HCT116 (cell line): ENCODE measurements around the gene SRGAP3. TPM values are rescaled to one million over a fixed set of nuclear protein-coding genes. Genes with fewer than 3 reads are reported as not detected.

Experiments used
- ATAC-seq: fragments of 200-7000 bp; cut with Tn5 transposase; 2 replicates; pipeline ENCODE4 v1.9.1; 2020; ENCODE audit warnings: mild to moderate bottlenecking, moderate library complexity
- BruUV-seq: library from RNA; stranded (reverse); fragments of 400-500 nt; replicated peaks from 2 replicates; lab custom pipeline; 2021; lab: Mats Ljungman, UMichigan
- CTCF ChIA-PET: fragments of 300-600 bp; sonication (Branson Sonifier 250); formaldehyde crosslinking; loops from one replicate; lab custom pipeline; 2021; ENCODE audit warnings: antibody characterized with exemption; lab: Charles Lee
- POLR2A ChIA-PET: fragments of 300-600, 350-600 bp; sonication (Branson Sonifier 250); formaldehyde crosslinking; loops from one replicate; lab custom pipeline; 2021; ENCODE audit warnings: antibody characterized with exemption; lab: Charles Lee
- RAD21 ChIA-PET, 2 experiments: fragments of 300-600 bp; sonication (Branson Sonifier 250); formaldehyde crosslinking; loops; one replicate each; lab custom pipeline; 2023; ENCODE audit warnings: low total read pairs in 2 of 2; ENCODE audit not compliant: uncharacterized antibody in 2 of 2, unreplicated experiment in 2 of 2, low non-redundant PET in 1 of 2; lab: Charles Lee
- DNase-seq: peaks from one replicate; pipeline ENCODE4 v3.0.0-alpha.2; 2010; ENCODE audit warnings: low read depth, low spot score
- H2AFZ ChIP-seq: fragments of 200-600 bp; shearing (Covaris generic), sonication (generic); 2 replicates; pipeline ENCODE4 v1.6.1; 2017; ENCODE audit warnings: low read depth, mixed run types, mixed read lengths, antibody characterized with exemption, low read length; ENCODE audit not compliant: poor library complexity, severe bottlenecking
- H3K27ac ChIP-seq: 2 replicates; pipeline ENCODE4 v1.5.1; 2012; ENCODE audit warnings: low read depth, low read length
- H3K27me3 ChIP-seq: fragments of 200-600 bp; sonication (generic); 2 replicates; pipeline ENCODE4 v1.6.1; 2016; ENCODE audit warnings: mixed run types, low read length, mixed read lengths; ENCODE audit not compliant: insufficient read depth
- H3K36me3 ChIP-seq, 2 experiments: fragments of 200-500 bp in 1 of 2; fragments of 200-600 bp in 1 of 2; sonication (Bioruptor generic) in 1 of 2; sonication (generic) in 1 of 2; 2 replicates each; pipeline versions ENCODE4 v1.5.1 to v1.6.1; 2014 to 2016; ENCODE audit warnings: low read length in 2 of 2, inconsistent platforms in 1 of 2, mixed read lengths in 1 of 2, mixed run types in 1 of 2; ENCODE audit not compliant: insufficient read depth in 2 of 2, control insufficient read depth in 1 of 2
- H3K4me1 ChIP-seq, 2 experiments: fragments of 200-600 bp in 1 of 2; sonication (generic) in 1 of 2; 2 replicates each; pipeline versions ENCODE4 v1.5.1 to v1.6.1; 2012 to 2017; ENCODE audit warnings: low read length in 2 of 2, inconsistent platforms in 1 of 2, mild to moderate bottlenecking in 1 of 2, mixed read lengths in 1 of 2, mixed run types in 1 of 2, moderate library complexity in 1 of 2; ENCODE audit not compliant: insufficient read depth in 2 of 2, control insufficient read depth in 1 of 2
- H3K4me2 ChIP-seq: fragments of 200-600 bp; sonication (generic); 2 replicates; pipeline ENCODE4 v1.6.1; 2017; ENCODE audit warnings: mixed run types, low read length, mixed read lengths
- H3K4me3 ChIP-seq, 2 experiments: fragments of 200-600 bp in 1 of 2; sonication (generic) in 1 of 2; replicated peaks in 1 of 2; 2 replicates each; pipeline ENCODE4 v1.5.1; 2011 to 2016; ENCODE audit warnings: low read length in 2 of 2, control low read depth in 1 of 2, low read depth in 1 of 2, mild to moderate bottlenecking in 1 of 2, mixed read lengths in 1 of 2, mixed run types in 1 of 2
- H3K79me2 ChIP-seq: fragments of 200-600 bp; sonication (generic); 2 replicates; pipeline ENCODE4 v1.6.1; 2017; ENCODE audit warnings: mild to moderate bottlenecking, mixed run types, low read length, moderate library complexity, mixed read lengths; ENCODE audit not compliant: insufficient read depth
- H3K9ac ChIP-seq: fragments of 200-600 bp; sonication (generic); 2 replicates; pipeline ENCODE4 v1.6.1; 2016; ENCODE audit warnings: low read length, mixed read lengths
- H3K9me2 ChIP-seq: fragments of 200-600 bp; sonication (generic), shearing (Covaris generic); 2 replicates; pipeline ENCODE4 v1.6.1; 2017; ENCODE audit warnings: mixed run types, mild to moderate bottlenecking, moderate library complexity; ENCODE audit not compliant: insufficient read depth
- H3K9me3 ChIP-seq, 2 experiments: fragments of 200-500 bp in 1 of 2; fragments of 200-600 bp in 1 of 2; sonication (Bioruptor generic) in 1 of 2; sonication (generic) in 1 of 2; 2 replicates each; pipeline ENCODE4 v1.6.1; 2014 to 2017; ENCODE audit warnings: low read length in 2 of 2, mixed read lengths in 2 of 2, inconsistent platforms in 1 of 2, low read depth in 1 of 2, mild to moderate bottlenecking in 1 of 2, mixed run types in 1 of 2, moderate library complexity in 1 of 2; ENCODE audit not compliant: control insufficient read depth in 1 of 2, insufficient read depth in 1 of 2
- H4K20me1 ChIP-seq: fragments of 200-600 bp; sonication (generic), shearing (Covaris generic); 2 replicates; pipeline ENCODE4 v1.6.1; 2017; ENCODE audit warnings: mixed run types, mild to moderate bottlenecking, moderate library complexity; ENCODE audit not compliant: insufficient read depth
- CEBPB ChIP-seq: IDR thresholded peaks from 2 replicates; pipeline ENCODE4 v1.6.1; 2012; ENCODE audit warnings: low read depth
- EZH2 ChIP-seq: fragments of 200-600 bp; sonication (generic); IDR thresholded peaks from 2 replicates; pipeline ENCODE4 v1.6.1; 2017; ENCODE audit warnings: antibody characterized with exemption, mixed run types
- JUND ChIP-seq: IDR thresholded peaks from 2 replicates; pipeline ENCODE4 v1.6.1; 2012
- POLR2AphosphoS5 ChIP-seq: IDR thresholded peaks from 2 replicates; pipeline ENCODE4 v1.6.1; 2011; ENCODE audit warnings: mild to moderate bottlenecking, low read depth, low read length, moderate library complexity
- RAD21 ChIP-seq: IDR thresholded peaks from 2 replicates; pipeline ENCODE4 v1.6.1; 2012; ENCODE audit warnings: low read depth, mild to moderate bottlenecking
- REST ChIP-seq: IDR thresholded peaks from 2 replicates; pipeline ENCODE4 v1.6.1; 2012; ENCODE audit warnings: low read depth
- SIN3A ChIP-seq: IDR thresholded peaks from 2 replicates; pipeline ENCODE4 v1.6.1; 2012; ENCODE audit warnings: low read depth
- SRF ChIP-seq: IDR thresholded peaks from 2 replicates; pipeline ENCODE4 v1.6.1; 2012; ENCODE audit warnings: low read depth
- YY1 ChIP-seq: IDR thresholded peaks from 2 replicates; pipeline ENCODE4 v1.6.1; 2011; ENCODE audit warnings: low read length, low read depth, moderate library complexity, mild to moderate bottlenecking; ENCODE audit not compliant: insufficient replicate concordance; ENCODE audit errors: extremely low read depth
- ZNF274 ChIP-seq: fragments of 200-500 bp; sonication (Bioruptor generic); IDR thresholded peaks from 2 replicates; pipeline ENCODE4 v1.6.1; 2014; ENCODE audit warnings: mild to moderate bottlenecking, low read depth, low read length, inconsistent platforms
- intact Hi-C: fragments of 100-400 bp; cut with micrococcal nuclease; formaldehyde crosslinking; loops from 2 replicates; pipeline ENCODE4 v1.10.0; 2022
- total RNA-seq: library from RNA; stranded (reverse); gene quantifications from one replicate; pipeline ENCODE4 v1.2.1, GENCODE V29; 2021; ENCODE audit not compliant: unreplicated experiment

SRGAP3 gene
- total RNA-seq, 1 experiment from 2014 or later, result 8.3 TPM

GRCh38 chr3:9247941-9248521, 1.4 kb downstream of the SRGAP3 start (continued):
- TF ChIP-seq REST (no peak), ZNF274 (no peak), POLR2AphosphoS5 (no peak), SIN3A (no peak), EZH2 (no peak), CEBPB (no peak), YY1 (no peak), RAD21 (no peak), SRF (no peak)

GRCh38 chr3:9247361-9247940, 2.0 kb downstream of the SRGAP3 start:
- POLR2A ChIA-PET, result no interaction called here
- ATAC-seq (no peak), DNase-seq (no peak)
- H3K36me3 ChIP-seq, result no peaks in the 10 kb centered on the region
- CTCF ChIA-PET, result no interaction called here
- BruUV-seq, result no TSS peak
- H4K20me1 ChIP-seq, result no peaks in the 10 kb centered on the region
- RAD21 ChIA-PET, result no interaction called here
- H3K27ac ChIP-seq, result no peak overlapping the region
- H3K79me2 ChIP-seq, result no peaks in the 10 kb centered on the region
- no peak overlapping the region for H2AFZ ChIP-seq
- no peak overlapping the region for H3K9ac ChIP-seq
- no peaks in the 10 kb centered on the region for H3K9me3 ChIP-seq
- no peak overlapping the region for H3K4me2 ChIP-seq
- no peaks in the 10 kb centered on the region for H3K27me3 ChIP-seq
- TF ChIP-seq JUND, result no peak
- H3K4me1 ChIP-seq, result peaks cover 17 to 31% of the 10 kb centered on the region in 2 experiments
- no peaks in the 10 kb centered on the region for H3K9me2 ChIP-seq
- H3K4me3 ChIP-seq, result no peak overlapping the region
- intact Hi-C loops, result no loop called here
